Erythroblast (primary cell): ENCODE data around the gene CAND1.

ENCODE experiments used
- GATA1 ChIP-seq: IDR thresholded peaks from 2 replicates; pipeline ENCODE4 v1.6.1; 2011; ENCODE audit warnings: low read depth, mild to moderate bottlenecking, control low read depth, low read length, moderate library complexity
- POLR2A ChIP-seq: IDR thresholded peaks from 2 replicates; pipeline ENCODE4 v1.6.1; 2011; ENCODE audit warnings: mild to moderate bottlenecking, low read length

GRCh38 chr12:67326637-67327036 is 57.5 kb downstream of the CAND1 start:
- TF ChIP-seq POLR2A, result no peak
- no peak for TF ChIP-seq GATA1
